ENCODE results near the gene NOP56.

NOP56 gene

DNA sequence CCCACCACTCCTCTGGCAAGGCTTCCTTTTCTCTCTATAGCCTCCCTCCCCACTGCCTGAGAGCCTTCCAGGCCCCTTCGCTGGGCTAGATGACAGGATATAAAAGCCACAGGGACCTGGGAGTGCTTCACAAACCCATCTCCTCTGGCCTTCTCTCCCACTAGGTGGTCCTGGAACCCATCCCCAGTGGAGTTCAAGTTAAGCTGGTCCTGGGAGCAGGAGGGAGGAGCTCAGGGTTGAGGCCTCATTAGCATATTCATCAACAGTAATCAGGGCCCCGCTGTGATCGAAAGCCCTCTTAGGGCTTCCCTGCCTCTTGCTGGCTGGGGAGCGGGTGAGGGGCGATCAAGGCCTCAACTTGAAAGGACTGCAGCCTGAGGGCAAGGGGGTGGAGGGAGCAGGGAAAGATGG lies 49.2 kb downstream of the NOP56 start:
- DNase-seq (ENCODE audit: low read depth), result no peak

GRCh38 chr20:2703716-2704475 lies 51.5 kb downstream of the NOP56 start:
- DNase-seq (ENCODE audit: low read depth), result no peak

GRCh38 chr20:2705931-2706645 lies 53.7 kb downstream of the NOP56 start:
- DNase-seq (ENCODE audit: low read depth), result no peak

DNA sequence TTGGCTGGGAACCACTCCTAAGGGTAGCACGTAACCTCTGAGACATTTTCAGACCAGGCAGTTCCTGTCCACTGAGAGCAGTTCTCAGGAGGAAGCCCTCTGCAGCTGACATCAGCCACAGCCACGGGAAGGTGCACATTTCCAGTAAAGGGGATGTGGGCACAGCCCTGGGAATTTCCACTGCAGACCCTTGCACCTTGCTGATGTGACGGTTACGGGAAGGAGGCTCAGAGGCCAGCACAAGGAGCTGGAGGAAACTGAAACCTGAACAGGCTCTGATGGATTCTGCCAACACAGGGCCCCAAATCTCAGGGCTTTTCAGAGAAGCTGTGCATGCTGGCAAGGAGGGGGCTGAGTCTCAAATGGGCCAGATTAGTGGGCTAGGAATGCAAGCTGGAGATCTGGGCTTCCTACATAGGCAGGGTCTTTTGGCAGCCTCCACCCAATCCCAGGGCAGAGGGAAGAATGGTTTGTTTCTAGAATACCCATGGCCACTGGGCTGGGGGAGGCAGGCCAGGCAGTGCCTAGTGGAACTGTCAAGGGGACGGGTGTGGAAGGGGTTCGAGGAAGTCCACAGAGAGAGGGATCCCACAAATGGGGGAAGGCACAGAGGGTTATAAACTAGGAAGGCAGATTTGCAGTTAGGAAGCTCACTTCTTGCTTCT lies 54.4 kb downstream of the NOP56 start:
- no peak for DNase-seq (ENCODE audit: low read depth)

DNA sequence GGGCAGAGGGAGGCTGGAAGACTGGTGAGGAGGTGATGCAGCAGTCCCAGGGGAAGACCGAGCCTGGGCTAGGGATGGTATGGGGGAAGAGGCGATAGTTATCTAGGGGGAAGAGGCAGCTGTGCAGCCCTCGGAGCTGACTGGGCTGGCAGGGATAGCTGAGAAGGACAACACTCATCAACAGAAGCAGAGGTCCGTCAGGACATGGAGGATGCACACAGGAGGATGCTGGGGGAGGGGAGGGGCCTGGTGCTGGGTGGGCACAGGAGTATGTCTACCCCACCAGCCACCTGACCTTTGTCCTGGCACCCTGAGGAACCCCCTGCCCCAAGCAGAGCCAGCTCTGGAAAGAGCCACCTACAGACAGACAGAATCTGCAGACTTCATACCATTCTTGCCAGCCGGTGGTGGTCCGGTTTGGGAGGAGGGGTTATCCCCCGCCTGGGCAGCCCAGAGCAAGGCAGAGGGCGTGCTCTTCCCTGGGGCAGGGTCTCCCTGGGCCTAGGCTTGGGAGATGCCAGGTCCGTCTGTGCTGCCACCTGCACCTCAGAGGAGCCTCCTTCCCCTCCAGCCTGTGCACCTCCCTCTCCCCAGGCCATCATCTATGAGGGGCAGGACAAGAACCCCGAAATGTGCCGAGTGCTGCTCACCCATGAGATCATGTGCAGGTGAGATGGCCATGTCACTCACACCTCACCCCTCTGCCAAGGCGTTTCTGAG lies 55.1 kb downstream of the NOP56 start:
- DNase-seq (ENCODE audit: low read depth), result no peak
